HG03066 (cell line): ENCODE results near the gene IL4.
"Not testable (repeated sequence)": the region's sequence is repeated elsewhere in the genome, so short reads cannot be mapped to it uniquely, and the experiment has no call there.

Experiments used
- ATAC-seq: cut with Tn5 transposase; IDR thresholded peaks from one replicate; pipeline ENCODE4 v1.9.1; 2021; ENCODE audit warnings: low read depth; ENCODE audit not compliant: unreplicated experiment

IL4 gene

GRCh38 chr5:132673939-132674630 is at the start of gene IL4:
Gene IL4 (plus strand): TSS chr5:132673989. CDS start chr5:132674051, 62 bp downstream.
- no peak for ATAC-seq

GRCh38 chr5:132627470-132627869 is 46.3 kb upstream of the IL4 start:
- ATAC-seq, result no peak

GRCh38 chr5:132628814-132629213 is 45.0 kb upstream of the IL4 start:
- no peak for ATAC-seq

GRCh38 chr5:132629230-132629944 is 44.4 kb upstream of the IL4 start:
- no peak for ATAC-seq

GRCh38 chr5:132633587-132633986 is 40.2 kb upstream of the IL4 start:
- not testable (repeated sequence) for ATAC-seq

- ATAC-seq, result no peak
Measured at GRCh38 chr5:132635873-132636272, 37.9 kb upstream of the IL4 start.

- no peak for ATAC-seq
Measured at GRCh38 chr5:132637241-132637640, 36.5 kb upstream of the IL4 start.

- peak; percentile 73 for ATAC-seq
Measured at GRCh38 chr5:132639706-132640130, 34.1 kb upstream of the IL4 start.

- no peak for ATAC-seq
Measured at GRCh38 chr5:132640613-132641012, 33.2 kb upstream of the IL4 start.

- peak; percentile 37 for ATAC-seq
Measured at GRCh38 chr5:132641241-132641723, 32.5 kb upstream of the IL4 start.

- no peak for ATAC-seq
Measured at GRCh38 chr5:132641841-132642240, 31.9 kb upstream of the IL4 start.

GRCh38 chr5:132644177-132644576 is 29.6 kb upstream of the IL4 start:
- ATAC-seq, result no peak

- no peak for ATAC-seq
Measured at GRCh38 chr5:132646583-132647266, 27.1 kb upstream of the IL4 start.

- ATAC-seq, result no peak
Measured at GRCh38 chr5:132647473-132647872, 26.3 kb upstream of the IL4 start.

GRCh38 chr5:132648355-132648754 is 25.4 kb upstream of the IL4 start:
- no peak for ATAC-seq

- ATAC-seq, result no peak
Measured at GRCh38 chr5:132651838-132652469, 21.8 kb upstream of the IL4 start.

- no peak for ATAC-seq
Measured at GRCh38 chr5:132653716-132654115, 20.1 kb upstream of the IL4 start.

GRCh38 chr5:132655821-132656773 is 17.7 kb upstream of the IL4 start:
- no peak for ATAC-seq

GRCh38 chr5:132656774-132657355 is 16.9 kb upstream of the IL4 start:
- no peak for ATAC-seq
